ENCODE results near the gene MDC1. TPM values are rescaled to one million over a fixed set of nuclear protein-coding genes. Genes with fewer than 3 reads are reported as not detected.
A peak's percentile ranks its signal among the peaks of the same experiment; 100 is the strongest.

Gene MDC1
- total and polyA plus RNA-seq, 2 of the 13 experiments (the other 11 are each of a cell fraction or from before 2014, with no cell fraction given) = 8.4 to 14.0 TPM

DNA sequence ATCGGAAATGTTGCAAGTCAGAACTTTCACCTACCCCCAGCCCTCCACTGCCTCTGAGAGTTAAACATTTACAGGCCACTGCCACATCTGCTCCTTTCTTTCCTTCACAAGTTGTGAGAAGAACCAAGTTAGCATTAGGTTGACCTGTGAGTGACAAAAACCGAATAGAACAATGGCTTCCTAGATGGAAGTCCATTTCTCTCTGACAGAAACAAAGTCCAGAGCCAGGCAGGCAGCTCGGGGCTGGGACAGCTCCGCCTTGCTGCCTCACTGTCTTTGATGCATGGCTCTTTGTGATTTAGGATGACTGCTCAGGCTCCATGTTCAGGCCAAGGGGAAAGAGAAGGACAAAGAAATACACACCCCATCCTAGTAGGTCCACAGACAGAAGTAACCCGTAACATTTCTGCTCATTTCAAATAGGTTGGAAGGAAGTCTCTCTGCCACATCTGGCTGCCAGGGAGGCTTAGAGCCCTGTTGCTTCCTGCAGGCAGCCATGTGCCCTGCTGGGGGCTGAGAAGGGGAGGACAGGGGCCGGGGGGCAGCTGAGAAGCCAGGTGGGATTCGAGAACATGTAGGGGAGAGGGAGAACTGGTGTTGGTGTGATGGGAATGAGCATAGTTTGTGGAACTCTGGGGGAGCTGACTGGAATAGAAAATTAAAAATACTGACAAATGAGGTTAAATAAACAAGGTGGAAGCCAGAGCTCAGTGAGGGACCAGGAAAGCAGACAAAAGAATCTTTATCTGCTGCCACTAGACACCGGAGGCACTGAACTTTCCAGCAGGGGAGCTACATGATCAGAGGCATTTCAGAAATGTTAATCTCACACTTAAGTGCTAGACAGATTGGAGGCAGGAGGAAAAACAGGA, 46.8 kb upstream of the MDC1 start (continued):
- TF ChIP-seq, protein P1, sequence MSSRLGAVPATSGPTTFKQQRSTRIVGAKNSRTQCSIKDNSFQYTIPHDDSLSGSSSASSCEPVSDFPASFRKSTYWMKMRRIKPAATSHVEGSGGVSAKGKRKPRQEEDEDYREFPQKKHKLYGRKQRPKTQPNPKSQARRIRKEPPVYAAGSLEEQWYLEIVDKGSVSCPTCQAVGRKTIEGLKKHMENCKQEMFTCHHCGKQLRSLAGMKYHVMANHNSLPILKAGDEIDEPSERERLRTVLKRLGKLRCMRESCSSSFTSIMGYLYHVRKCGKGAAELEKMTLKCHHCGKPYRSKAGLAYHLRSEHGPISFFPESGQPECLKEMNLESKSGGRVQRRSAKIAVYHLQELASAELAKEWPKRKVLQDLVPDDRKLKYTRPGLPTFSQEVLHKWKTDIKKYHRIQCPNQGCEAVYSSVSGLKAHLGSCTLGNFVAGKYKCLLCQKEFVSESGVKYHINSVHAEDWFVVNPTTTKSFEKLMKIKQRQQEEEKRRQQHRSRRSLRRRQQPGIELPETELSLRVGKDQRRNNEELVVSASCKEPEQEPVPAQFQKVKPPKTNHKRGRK (CRISPR knock-in tag; IDR thresholded peaks at IDR 0.05) = 0 out of 2 replicates have a peak, but pooled peaks have one; percentile 20
- peak; percentile 94 for TF ChIP-seq GATAD2A (CRISPR knock-in tag; IDR thresholded peaks at IDR 0.05)
- no peak for TF ChIP-seq NR1H2 (CRISPR knock-in tag; IDR thresholded peaks at IDR 0.05; ENCODE audit: borderline replicate concordance, low read depth)
- TF ChIP-seq JUND (CRISPR knock-in tag; IDR thresholded peaks at IDR 0.05) = peak; percentile 57
- TF ChIP-seq WIZ (CRISPR knock-in tag; IDR thresholded peaks at IDR 0.05) = 0 out of 2 replicates have a peak, but pooled peaks have one; percentile 41
- peak; percentile 36; the same call in 1 of the 2 replicates for TF ChIP-seq JDP2 (CRISPR knock-in tag; IDR thresholded peaks at IDR 0.05; ENCODE audit: borderline replicate concordance)
- TF ChIP-seq, protein P2, sequence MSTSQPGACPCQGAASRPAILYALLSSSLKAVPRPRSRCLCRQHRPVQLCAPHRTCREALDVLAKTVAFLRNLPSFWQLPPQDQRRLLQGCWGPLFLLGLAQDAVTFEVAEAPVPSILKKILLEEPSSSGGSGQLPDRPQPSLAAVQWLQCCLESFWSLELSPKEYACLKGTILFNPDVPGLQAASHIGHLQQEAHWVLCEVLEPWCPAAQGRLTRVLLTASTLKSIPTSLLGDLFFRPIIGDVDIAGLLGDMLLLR (CRISPR knock-in tag; IDR thresholded peaks at IDR 0.05) = no peak
- TF ChIP-seq ZNF33B (CRISPR knock-in tag; IDR thresholded peaks at IDR 0.05) = no peak
- peak; percentile 50; the same call in 1 of the 2 replicates for TF ChIP-seq ATF1 (CRISPR knock-in tag; IDR thresholded peaks at IDR 0.05)
- peak; percentile 80 for TF ChIP-seq SALL1 (CRISPR knock-in tag; IDR thresholded peaks at IDR 0.05)
- TF ChIP-seq, protein P3, sequence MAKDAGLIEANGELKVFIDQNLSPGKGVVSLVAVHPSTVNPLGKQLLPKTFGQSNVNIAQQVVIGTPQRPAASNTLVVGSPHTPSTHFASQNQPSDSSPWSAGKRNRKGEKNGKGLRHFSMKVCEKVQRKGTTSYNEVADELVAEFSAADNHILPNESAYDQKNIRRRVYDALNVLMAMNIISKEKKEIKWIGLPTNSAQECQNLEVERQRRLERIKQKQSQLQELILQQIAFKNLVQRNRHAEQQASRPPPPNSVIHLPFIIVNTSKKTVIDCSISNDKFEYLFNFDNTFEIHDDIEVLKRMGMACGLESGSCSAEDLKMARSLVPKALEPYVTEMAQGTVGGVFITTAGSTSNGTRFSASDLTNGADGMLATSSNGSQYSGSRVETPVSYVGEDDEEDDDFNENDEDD (CRISPR knock-in tag; IDR thresholded peaks at IDR 0.05; ENCODE audit: borderline replicate concordance) = peak; percentile 70; the same call in 1 of the 2 replicates
- TF ChIP-seq ZNF570 (CRISPR knock-in tag; IDR thresholded peaks at IDR 0.05; ENCODE audit: borderline replicate concordance) = no peak; the same call in 1 of the 2 replicates
- TF ChIP-seq ATF7 (IDR thresholded peaks at IDR 0.05) = no peak
- peak; percentile 36; the same call in 1 of the 2 replicates for TF ChIP-seq ATF7 (CRISPR knock-in tag; IDR thresholded peaks at IDR 0.05)
- TF ChIP-seq, protein P4, sequence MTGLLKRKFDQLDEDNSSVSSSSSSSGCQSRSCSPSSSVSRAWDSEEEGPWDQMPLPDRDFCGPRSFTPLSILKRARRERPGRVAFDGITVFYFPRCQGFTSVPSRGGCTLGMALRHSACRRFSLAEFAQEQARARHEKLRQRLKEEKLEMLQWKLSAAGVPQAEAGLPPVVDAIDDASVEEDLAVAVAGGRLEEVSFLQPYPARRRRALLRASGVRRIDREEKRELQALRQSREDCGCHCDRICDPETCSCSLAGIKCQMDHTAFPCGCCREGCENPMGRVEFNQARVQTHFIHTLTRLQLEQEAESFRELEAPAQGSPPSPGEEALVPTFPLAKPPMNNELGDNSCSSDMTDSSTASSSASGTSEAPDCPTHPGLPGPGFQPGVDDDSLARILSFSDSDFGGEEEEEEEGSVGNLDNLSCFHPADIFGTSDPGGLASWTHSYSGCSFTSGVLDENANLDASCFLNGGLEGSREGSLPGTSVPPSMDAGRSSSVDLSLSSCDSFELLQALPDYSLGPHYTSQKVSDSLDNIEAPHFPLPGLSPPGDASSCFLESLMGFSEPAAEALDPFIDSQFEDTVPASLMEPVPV (CRISPR knock-in tag; IDR thresholded peaks at IDR 0.05) = peak; percentile 76; the same call in 1 of the 2 replicates
- TF ChIP-seq, protein P5, sequence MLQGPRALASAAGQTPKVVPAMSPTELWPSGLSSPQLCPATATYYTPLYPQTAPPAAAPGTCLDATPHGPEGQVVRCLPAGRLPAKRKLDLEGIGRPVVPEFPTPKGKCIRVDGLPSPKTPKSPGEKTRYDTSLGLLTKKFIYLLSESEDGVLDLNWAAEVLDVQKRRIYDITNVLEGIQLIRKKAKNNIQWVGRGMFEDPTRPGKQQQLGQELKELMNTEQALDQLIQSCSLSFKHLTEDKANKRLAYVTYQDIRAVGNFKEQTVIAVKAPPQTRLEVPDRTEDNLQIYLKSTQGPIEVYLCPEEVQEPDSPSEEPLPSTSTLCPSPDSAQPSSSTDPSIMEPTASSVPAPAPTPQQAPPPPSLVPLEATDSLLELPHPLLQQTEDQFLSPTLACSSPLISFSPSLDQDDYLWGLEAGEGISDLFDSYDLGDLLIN (CRISPR knock-in tag; IDR thresholded peaks at IDR 0.05; ENCODE audit: borderline replicate concordance) = no peak
- TF ChIP-seq, protein P6, sequence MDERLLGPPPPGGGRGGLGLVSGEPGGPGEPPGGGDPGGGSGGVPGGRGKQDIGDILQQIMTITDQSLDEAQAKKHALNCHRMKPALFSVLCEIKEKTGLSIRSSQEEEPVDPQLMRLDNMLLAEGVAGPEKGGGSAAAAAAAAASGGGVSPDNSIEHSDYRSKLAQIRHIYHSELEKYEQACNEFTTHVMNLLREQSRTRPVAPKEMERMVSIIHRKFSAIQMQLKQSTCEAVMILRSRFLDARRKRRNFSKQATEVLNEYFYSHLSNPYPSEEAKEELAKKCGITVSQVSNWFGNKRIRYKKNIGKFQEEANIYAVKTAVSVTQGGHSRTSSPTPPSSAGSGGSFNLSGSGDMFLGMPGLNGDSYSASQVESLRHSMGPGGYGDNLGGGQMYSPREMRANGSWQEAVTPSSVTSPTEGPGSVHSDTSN (CRISPR knock-in tag; IDR thresholded peaks at IDR 0.05) = peak; percentile 35; the same call in 1 of the 2 replicates
- TF ChIP-seq DMAP1 (CRISPR knock-in tag; IDR thresholded peaks at IDR 0.05) = peak; percentile 40; the same call in 1 of the 2 replicates
- peak; percentile 81; the same call in 1 of the 2 replicates for TF ChIP-seq ZFP36L1 (CRISPR knock-in tag; IDR thresholded peaks at IDR 0.05)
- TF ChIP-seq ZNF780A (CRISPR knock-in tag; IDR thresholded peaks at IDR 0.05) = no peak; the same call in 1 of the 2 replicates

Data from HepG2 (cell line).